Lower leg skin (tissue), 3 donors: ENCODE measurements around the gene MLH3.

Experiments
- POLR2A ChIP-seq, 2 donors: fragments of 450-650 bp; IDR thresholded peaks; one replicate each; pipeline ENCODE4 v1.6.1; 2016 to 2017; ENCODE audit warnings: antibody characterized with exemption in 2 of 2, mild to moderate bottlenecking in 1 of 2, moderate library complexity in 1 of 2
- TF ChIP-seq, protein P1 (sequence below), 3 donors: fragments of 450-650 bp; IDR thresholded peaks; one replicate each; pipeline ENCODE4 v1.5.1; 2016; ENCODE audit warnings: antibody characterized with exemption in 3 of 3, mild to moderate bottlenecking in 3 of 3, moderate library complexity in 2 of 3

DNA sequence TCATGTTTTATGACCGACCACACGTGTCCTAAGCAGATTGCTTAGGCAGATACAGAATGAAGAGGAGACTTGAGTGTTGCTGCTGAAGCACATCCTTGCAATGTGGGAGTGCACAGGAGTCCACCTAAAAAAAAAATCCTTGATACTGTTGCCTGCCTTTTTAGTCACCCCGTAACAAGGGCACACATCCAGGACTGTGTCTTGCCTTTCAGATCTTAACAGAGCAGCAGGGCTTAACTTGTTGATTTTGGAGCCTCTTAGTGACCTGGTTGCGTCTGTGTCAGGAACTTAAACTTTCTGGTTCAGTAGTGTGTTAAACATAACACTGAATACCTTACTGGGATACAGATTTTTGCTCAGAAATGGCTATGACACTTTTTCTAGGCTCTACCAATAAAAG, 42.1 kb downstream of the MLH3 start:
- TF ChIP-seq, protein P1, sequence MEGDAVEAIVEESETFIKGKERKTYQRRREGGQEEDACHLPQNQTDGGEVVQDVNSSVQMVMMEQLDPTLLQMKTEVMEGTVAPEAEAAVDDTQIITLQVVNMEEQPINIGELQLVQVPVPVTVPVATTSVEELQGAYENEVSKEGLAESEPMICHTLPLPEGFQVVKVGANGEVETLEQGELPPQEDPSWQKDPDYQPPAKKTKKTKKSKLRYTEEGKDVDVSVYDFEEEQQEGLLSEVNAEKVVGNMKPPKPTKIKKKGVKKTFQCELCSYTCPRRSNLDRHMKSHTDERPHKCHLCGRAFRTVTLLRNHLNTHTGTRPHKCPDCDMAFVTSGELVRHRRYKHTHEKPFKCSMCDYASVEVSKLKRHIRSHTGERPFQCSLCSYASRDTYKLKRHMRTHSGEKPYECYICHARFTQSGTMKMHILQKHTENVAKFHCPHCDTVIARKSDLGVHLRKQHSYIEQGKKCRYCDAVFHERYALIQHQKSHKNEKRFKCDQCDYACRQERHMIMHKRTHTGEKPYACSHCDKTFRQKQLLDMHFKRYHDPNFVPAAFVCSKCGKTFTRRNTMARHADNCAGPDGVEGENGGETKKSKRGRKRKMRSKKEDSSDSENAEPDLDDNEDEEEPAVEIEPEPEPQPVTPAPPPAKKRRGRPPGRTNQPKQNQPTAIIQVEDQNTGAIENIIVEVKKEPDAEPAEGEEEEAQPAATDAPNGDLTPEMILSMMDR (IDR thresholded peaks at IDR 0.05), result no peak
- no peak for TF ChIP-seq POLR2A (IDR thresholded peaks at IDR 0.05)
